ENCODE data around the gene CYREN. TPM values are rescaled to one million over a fixed set of nuclear protein-coding genes. Genes with fewer than 3 reads are reported as not detected.

Gene CYREN
- total RNA-seq, 6 donors from 2014 or later, result 27.3 to 119 (median 40.4) TPM

- ATAC-seq (ENCODE audit: low FRiP score in 2 of 2), result peak in 1 of 2 donors; percentile 17
- H3K27ac ChIP-seq, result peak overlapping the region; percentile 89 to 99 (median 98)
- no peaks in the 10 kb centered on the region for H3K27me3 ChIP-seq
- DNase-seq, result peak; percentile 58 to 59
- 41 to 48% methylated on average over 10 to 18 of the region's 18 CpGs for WGBS, 2 donors
- TF ChIP-seq POLR2AphosphoS5 (IDR thresholded peaks at IDR 0.05), result peak; percentile 60 to 65
- no peak for TF ChIP-seq CTCF (IDR thresholded peaks at IDR 0.05)
- peak in 2 of 4 donors; percentile 66 for TF ChIP-seq EP300 (IDR thresholded peaks at IDR 0.05)
- TF ChIP-seq POLR2A (IDR thresholded peaks at IDR 0.05), result peak in 1 of 4 donors; percentile 11
- H3K36me3 ChIP-seq, result peaks cover 0 to 50% (median 32%) of the 10 kb centered on the region in 4 donors
- peak overlapping the region in 1 of 4 donors; percentile 1 for H3K4me3 ChIP-seq
- no peaks in the 10 kb centered on the region for H3K9me3 ChIP-seq
- peaks cover 63 to 81% (median 71%) of the 10 kb centered on the region in 4 donors for H3K4me1 ChIP-seq
These were observed 4.0 kb downstream of the CYREN start for GRCh38 chr7:135166338-135166990.

- ATAC-seq (ENCODE audit: low FRiP score in 2 of 2), result no peak
- H3K36me3 ChIP-seq, result peaks cover 0 to 50% (median 32%) of the 10 kb centered on the region in 4 donors
- no peaks in the 10 kb centered on the region for H3K9me3 ChIP-seq
- TF ChIP-seq POLR2A (IDR thresholded peaks at IDR 0.05), result no peak
- no peak for TF ChIP-seq POLR2AphosphoS5 (IDR thresholded peaks at IDR 0.05)
- no peak for TF ChIP-seq EP300 (IDR thresholded peaks at IDR 0.05)
- TF ChIP-seq CTCF (IDR thresholded peaks at IDR 0.05), result no peak
- DNase-seq, result no peak
- H3K27me3 ChIP-seq, result no peaks in the 10 kb centered on the region
- WGBS, 2 donors, result 79 to 81% methylated on average over 4 of the region's 4 CpGs
- H3K4me3 ChIP-seq, result no peak overlapping the region
- H3K4me1 ChIP-seq, result peaks cover 69 to 81% (median 72%) of the 10 kb centered on the region in 4 donors
- peak overlapping the region; percentile 89 to 99 (median 98) for H3K27ac ChIP-seq
These were observed 4.6 kb downstream of the CYREN start for GRCh38 chr7:135165862-135166261.

GRCh38 chr7:135164357-135165061 lies 6.0 kb downstream of the CYREN start:
- Histone ChIP-seq H3K27me3 (no peaks in the 10 kb centered on the region), H3K4me3 (no peak overlapping the region), H3K27ac (peak overlapping the region; percentile 55 to 99 (median 98)), H3K4me1 (peaks cover 79 to 88% (median 82%) of the 10 kb centered on the region in 4 donors), H3K36me3 (peaks cover 0 to 50% (median 32%) of the 10 kb centered on the region in 4 donors), H3K9me3 (no peaks in the 10 kb centered on the region)
- ATAC-seq (ENCODE audit: low FRiP score in 2 of 2) (peak in 1 of 2 donors; percentile 7), DNase-seq (peak in 1 of 2 donors; percentile 69)
- WGBS, 2 donors, result 76 to 83% methylated on average over 9 to 18 of the region's 18 CpGs
- TF ChIP-seq EP300 (IDR thresholded peaks at IDR 0.05) (no peak), CTCF (IDR thresholded peaks at IDR 0.05) (no peak), POLR2AphosphoS5 (IDR thresholded peaks at IDR 0.05) (no peak), POLR2A (IDR thresholded peaks at IDR 0.05) (no peak)

GRCh38 chr7:135162382-135163001 lies 8.0 kb downstream of the CYREN start:
- TF ChIP-seq POLR2A (IDR thresholded peaks at IDR 0.05) (no peak), POLR2AphosphoS5 (IDR thresholded peaks at IDR 0.05) (no peak), EP300 (IDR thresholded peaks at IDR 0.05) (no peak), CTCF (IDR thresholded peaks at IDR 0.05) (no peak)
- Histone ChIP-seq H3K27me3 (no peaks in the 10 kb centered on the region), H3K36me3 (peaks cover 0 to 42% (median 27%) of the 10 kb centered on the region in 4 donors), H3K27ac (peak overlapping the region in 3 of 4 donors; percentile 80 to 98 (median 81)), H3K4me1 (peaks cover 77 to 88% (median 81%) of the 10 kb centered on the region in 4 donors), H3K9me3 (no peaks in the 10 kb centered on the region), H3K4me3 (no peak overlapping the region)
- ATAC-seq (ENCODE audit: low FRiP score in 2 of 2) (no peak), DNase-seq (no peak)
- 95 to 100% methylated on average over 2 of the region's 2 CpGs for WGBS, 2 donors

Data from upper lobe of left lung (tissue), 6 donors.